K562 (cell line): Measurements from ENCODE around the gene ATXN1. TPM values are rescaled to one million over a fixed set of nuclear protein-coding genes. Genes with fewer than 3 reads are reported as not detected.
A peak's percentile ranks its signal among the peaks of the same experiment; 100 is the strongest.

ENCODE experiments used
- EP300 ChIP-seq: IDR thresholded peaks from 2 replicates; pipeline ENCODE4 v1.6.1; 2012; ENCODE audit warnings: low read length, improper control_type of control experiment
- FOXK2 ChIP-seq, 2 experiments: fragments of 450-650 bp; IDR thresholded peaks in 1 of 2; conservative IDR thresholded peaks in 1 of 2; 2 replicates each; pipeline ENCODE4 v1.6.1; 2016; ENCODE audit warnings: low read depth in 2 of 2, mild to moderate bottlenecking in 1 of 2
- GABPB2 ChIP-seq: fragments of 250-450 bp; sonication (Bioruptor Pico); conservative IDR thresholded peaks from 2 replicates; pipeline ENCODE4 v1.5.1; 2021; ENCODE audit warnings: mild to moderate bottlenecking
- L3MBTL2 ChIP-seq: fragments of 450-650 bp; IDR thresholded peaks from 2 replicates; pipeline ENCODE4 v1.6.1; 2016; ENCODE audit warnings: mild to moderate bottlenecking, moderate library complexity
- NCOA4 ChIP-seq: fragments of 450-650 bp; IDR thresholded peaks from 2 replicates; pipeline ENCODE4 v1.6.1; 2018; ENCODE audit warnings: mild to moderate bottlenecking; ENCODE audit not compliant: partially characterized antibody
- SAFB2 ChIP-seq: fragments of 200-400 bp; formaldehyde crosslinking; IDR thresholded peaks from 2 replicates; pipeline ENCODE4 v1.6.1; 2018; ENCODE audit warnings: borderline replicate concordance, low read length, low read depth, moderate library complexity; ENCODE audit not compliant: severe bottlenecking
- SOX6 ChIP-seq: fragments of 450-650 bp; IDR thresholded peaks from 2 replicates; pipeline ENCODE4 v1.6.1; 2014; ENCODE audit warnings: mild to moderate bottlenecking
- ZNF12 ChIP-seq: sonication (generic); formaldehyde crosslinking; IDR thresholded peaks from 2 replicates; pipeline ENCODE4 v1.4.0; 2020; ENCODE audit warnings: mild to moderate bottlenecking, missing genetic modification reagents
- ZNF584 ChIP-seq: fragments of 200-800 bp; sonication (Bioruptor generic); IDR thresholded peaks from 2 replicates; pipeline ENCODE4 v1.6.1; 2016; ENCODE audit warnings: low read depth, mild to moderate bottlenecking, missing genetic modification characterization, missing compliant biosample characterization
- ZNF695 ChIP-seq: fragments of 450-650 bp; formaldehyde crosslinking; IDR thresholded peaks from 2 replicates; pipeline ENCODE4 v1.4.0; 2020; ENCODE audit warnings: mild to moderate bottlenecking, moderate library complexity
- ZNF717 ChIP-seq: fragments of 250-450 bp; sonication (Bioruptor Pico); IDR thresholded peaks from 2 replicates; pipeline ENCODE4 v1.5.0; 2021
- polyA plus RNA-seq, 8 experiments: library from polyadenylated mRNA; depleted of rRNA in 4 of 8; stranded (reverse) in 5 of 8; unstranded in 3 of 8; fragments of >200 nt; fragmentation: Nextera tagmentation in 2 of 8; fragmentation: Illumina TruSeq in 1 of 8; extraction: Ambion mirVana in 2 of 8; extraction: Trizol in 1 of 8; gene quantifications; 2 replicates each; pipeline versions ENCODE4 v1.2.1 to v1.2.3, GENCODE V29; 2011 to 2014; ENCODE audit warnings: inconsistent platforms in 1 of 8, missing spikeins in 1 of 8
- total RNA-seq, 7 experiments: library from RNA; depleted of rRNA in 6 of 7; stranded (reverse); fragments of >200 nt in 6 of 7; fragmentation: Illumina TruSeq in 2 of 7; extraction: Trizol in 2 of 7; gene quantifications; 2 replicates each; pipeline versions ENCODE4 v1.2.1 to v1.2.3, GENCODE V29; 2011 to 2021; ENCODE audit warnings: low replicate concordance in 1 of 7
- TF ChIP-seq, protein P1 (sequence below): fragments of 450-650 bp; IDR thresholded peaks from 2 replicates; pipeline ENCODE4 v1.6.1; 2018; ENCODE audit not compliant: partially characterized antibody
- TF ChIP-seq, protein P2 (sequence below), 3 experiments: IDR thresholded peaks in 2 of 3; conservative IDR thresholded peaks in 1 of 3; 2 replicates each; pipeline ENCODE4 v1.5.1; 2011 to 2012; ENCODE audit warnings: low read length in 3 of 3, mild to moderate bottlenecking in 3 of 3, control low read depth in 2 of 3, improper control_type of control experiment in 1 of 3, inconsistent platforms in 1 of 3, low read depth in 1 of 3, mixed read lengths in 1 of 3, moderate library complexity in 1 of 3; ENCODE audit not compliant: insufficient read depth in 2 of 3
- TF ChIP-seq, protein P3 (sequence below), 2 experiments: fragments of 450-650 bp; IDR thresholded peaks; 2 replicates each; pipeline ENCODE4 v1.6.1; 2018; ENCODE audit warnings: mild to moderate bottlenecking in 2 of 2, low read depth in 1 of 2; ENCODE audit not compliant: partially characterized antibody in 2 of 2
- TF ChIP-seq, protein P4 (sequence below): sonication (generic); IDR thresholded peaks from 2 replicates; pipeline ENCODE4 v1.6.1; 2016
- TF ChIP-seq, protein P5 (sequence below), 2 experiments: fragments of 250-450 bp in 1 of 2; fragments of 450-650 bp in 1 of 2; sonication (Bioruptor Pico) in 1 of 2; IDR thresholded peaks; 2 replicates each; pipeline versions ENCODE4 v1.6.1 to v1.8.0; 2016 to 2021; ENCODE audit warnings: mild to moderate bottlenecking in 2 of 2, moderate library complexity in 2 of 2, missing compliant biosample characterization in 1 of 2, missing genetic modification characterization in 1 of 2

The ATXN1 gene
- total and polyA plus RNA-seq, 9 of the 15 experiments (the other 6 are each of a cell fraction or from before 2014, with no cell fraction given) = under 0.01 to 1.2 (median 0.58) TPM

DNA sequence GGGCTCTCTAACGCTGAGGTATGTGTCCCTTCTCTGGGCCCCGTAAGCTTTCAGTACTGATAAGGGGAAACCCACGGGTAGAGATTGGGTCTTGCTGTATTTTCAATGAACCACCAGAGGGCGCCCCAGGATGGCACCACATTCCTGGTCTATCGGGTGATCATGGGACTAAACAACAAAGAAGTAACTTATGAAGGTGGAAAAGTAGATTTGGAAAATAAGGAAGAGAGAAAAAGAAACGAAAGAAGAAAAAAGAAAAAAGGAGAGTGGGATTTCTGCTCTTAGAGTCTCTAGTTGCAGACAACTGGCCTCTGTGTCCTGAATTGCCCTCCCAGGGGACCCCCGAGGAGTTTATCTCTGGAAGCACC, 429.1 kb downstream of the ATXN1 start (continued):
- TF ChIP-seq, protein P1, sequence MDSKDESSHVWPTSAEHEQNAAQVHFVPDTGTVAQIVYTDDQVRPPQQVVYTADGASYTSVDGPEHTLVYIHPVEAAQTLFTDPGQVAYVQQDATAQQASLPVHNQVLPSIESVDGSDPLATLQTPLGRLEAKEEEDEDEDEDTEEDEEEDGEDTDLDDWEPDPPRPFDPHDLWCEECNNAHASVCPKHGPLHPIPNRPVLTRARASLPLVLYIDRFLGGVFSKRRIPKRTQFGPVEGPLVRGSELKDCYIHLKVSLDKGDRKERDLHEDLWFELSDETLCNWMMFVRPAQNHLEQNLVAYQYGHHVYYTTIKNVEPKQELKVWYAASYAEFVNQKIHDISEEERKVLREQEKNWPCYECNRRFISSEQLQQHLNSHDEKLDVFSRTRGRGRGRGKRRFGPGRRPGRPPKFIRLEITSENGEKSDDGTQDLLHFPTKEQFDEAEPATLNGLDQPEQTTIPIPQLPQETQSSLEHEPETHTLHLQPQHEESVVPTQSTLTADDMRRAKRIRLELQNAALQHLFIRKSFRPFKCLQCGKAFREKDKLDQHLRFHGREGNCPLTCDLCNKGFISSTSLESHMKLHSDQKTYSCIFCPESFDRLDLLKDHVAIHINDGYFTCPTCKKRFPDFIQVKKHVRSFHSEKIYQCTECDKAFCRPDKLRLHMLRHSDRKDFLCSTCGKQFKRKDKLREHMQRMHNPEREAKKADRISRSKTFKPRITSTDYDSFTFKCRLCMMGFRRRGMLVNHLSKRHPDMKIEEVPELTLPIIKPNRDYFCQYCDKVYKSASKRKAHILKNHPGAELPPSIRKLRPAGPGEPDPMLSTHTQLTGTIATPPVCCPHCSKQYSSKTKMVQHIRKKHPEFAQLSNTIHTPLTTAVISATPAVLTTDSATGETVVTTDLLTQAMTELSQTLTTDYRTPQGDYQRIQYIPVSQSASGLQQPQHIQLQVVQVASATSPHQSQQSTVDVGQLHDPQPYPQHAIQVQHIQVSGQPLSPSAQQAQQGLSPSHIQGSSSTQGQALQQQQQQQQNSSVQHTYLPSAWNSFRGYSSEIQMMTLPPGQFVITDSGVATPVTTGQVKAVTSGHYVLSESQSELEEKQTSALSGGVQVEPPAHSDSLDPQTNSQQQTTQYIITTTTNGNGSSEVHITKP = no peak
- TF ChIP-seq, protein P2, sequence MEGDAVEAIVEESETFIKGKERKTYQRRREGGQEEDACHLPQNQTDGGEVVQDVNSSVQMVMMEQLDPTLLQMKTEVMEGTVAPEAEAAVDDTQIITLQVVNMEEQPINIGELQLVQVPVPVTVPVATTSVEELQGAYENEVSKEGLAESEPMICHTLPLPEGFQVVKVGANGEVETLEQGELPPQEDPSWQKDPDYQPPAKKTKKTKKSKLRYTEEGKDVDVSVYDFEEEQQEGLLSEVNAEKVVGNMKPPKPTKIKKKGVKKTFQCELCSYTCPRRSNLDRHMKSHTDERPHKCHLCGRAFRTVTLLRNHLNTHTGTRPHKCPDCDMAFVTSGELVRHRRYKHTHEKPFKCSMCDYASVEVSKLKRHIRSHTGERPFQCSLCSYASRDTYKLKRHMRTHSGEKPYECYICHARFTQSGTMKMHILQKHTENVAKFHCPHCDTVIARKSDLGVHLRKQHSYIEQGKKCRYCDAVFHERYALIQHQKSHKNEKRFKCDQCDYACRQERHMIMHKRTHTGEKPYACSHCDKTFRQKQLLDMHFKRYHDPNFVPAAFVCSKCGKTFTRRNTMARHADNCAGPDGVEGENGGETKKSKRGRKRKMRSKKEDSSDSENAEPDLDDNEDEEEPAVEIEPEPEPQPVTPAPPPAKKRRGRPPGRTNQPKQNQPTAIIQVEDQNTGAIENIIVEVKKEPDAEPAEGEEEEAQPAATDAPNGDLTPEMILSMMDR (IDR thresholded peaks at IDR 0.05 in 2 of 3, conservative IDR thresholded peaks at IDR 0.05 in 1 of 3; ENCODE audit: insufficient read depth in 2 of 3, low read depth in 1 of 3, low read length in 3 of 3) = peak; percentile 94 to 99 (median 97)
- TF ChIP-seq, protein P3, sequence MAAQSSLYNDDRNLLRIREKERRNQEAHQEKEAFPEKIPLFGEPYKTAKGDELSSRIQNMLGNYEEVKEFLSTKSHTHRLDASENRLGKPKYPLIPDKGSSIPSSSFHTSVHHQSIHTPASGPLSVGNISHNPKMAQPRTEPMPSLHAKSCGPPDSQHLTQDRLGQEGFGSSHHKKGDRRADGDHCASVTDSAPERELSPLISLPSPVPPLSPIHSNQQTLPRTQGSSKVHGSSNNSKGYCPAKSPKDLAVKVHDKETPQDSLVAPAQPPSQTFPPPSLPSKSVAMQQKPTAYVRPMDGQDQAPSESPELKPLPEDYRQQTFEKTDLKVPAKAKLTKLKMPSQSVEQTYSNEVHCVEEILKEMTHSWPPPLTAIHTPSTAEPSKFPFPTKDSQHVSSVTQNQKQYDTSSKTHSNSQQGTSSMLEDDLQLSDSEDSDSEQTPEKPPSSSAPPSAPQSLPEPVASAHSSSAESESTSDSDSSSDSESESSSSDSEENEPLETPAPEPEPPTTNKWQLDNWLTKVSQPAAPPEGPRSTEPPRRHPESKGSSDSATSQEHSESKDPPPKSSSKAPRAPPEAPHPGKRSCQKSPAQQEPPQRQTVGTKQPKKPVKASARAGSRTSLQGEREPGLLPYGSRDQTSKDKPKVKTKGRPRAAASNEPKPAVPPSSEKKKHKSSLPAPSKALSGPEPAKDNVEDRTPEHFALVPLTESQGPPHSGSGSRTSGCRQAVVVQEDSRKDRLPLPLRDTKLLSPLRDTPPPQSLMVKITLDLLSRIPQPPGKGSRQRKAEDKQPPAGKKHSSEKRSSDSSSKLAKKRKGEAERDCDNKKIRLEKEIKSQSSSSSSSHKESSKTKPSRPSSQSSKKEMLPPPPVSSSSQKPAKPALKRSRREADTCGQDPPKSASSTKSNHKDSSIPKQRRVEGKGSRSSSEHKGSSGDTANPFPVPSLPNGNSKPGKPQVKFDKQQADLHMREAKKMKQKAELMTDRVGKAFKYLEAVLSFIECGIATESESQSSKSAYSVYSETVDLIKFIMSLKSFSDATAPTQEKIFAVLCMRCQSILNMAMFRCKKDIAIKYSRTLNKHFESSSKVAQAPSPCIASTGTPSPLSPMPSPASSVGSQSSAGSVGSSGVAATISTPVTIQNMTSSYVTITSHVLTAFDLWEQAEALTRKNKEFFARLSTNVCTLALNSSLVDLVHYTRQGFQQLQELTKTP (IDR thresholded peaks at IDR 0.05; ENCODE audit: low read depth in 1 of 2, partially characterized antibody in 2 of 2) = no peak
- TF ChIP-seq ZNF12 (no peak), GABPB2 (CRISPR knock-in tag) (no peak), SOX6 (peak; percentile 30; the same call in 1 of the 2 replicates), SAFB2 (no peak), NCOA4 (no peak), ZNF584 (CRISPR knock-in tag) (no peak), EP300 (peak; percentile 35; the same call in 1 of the 2 replicates), FOXK2 (conservative IDR thresholded peaks at IDR 0.05 in 1 of 2, IDR thresholded peaks at IDR 0.05 in 1 of 2; ENCODE audit: low read depth in 2 of 2) (peak; percentile 53 to 66; a peak in 1 of 4 replicates), ZNF717 (no peak), ZNF695 (CRISPR knock-in tag) (no peak), L3MBTL2 (no peak)
- TF ChIP-seq, protein P4, sequence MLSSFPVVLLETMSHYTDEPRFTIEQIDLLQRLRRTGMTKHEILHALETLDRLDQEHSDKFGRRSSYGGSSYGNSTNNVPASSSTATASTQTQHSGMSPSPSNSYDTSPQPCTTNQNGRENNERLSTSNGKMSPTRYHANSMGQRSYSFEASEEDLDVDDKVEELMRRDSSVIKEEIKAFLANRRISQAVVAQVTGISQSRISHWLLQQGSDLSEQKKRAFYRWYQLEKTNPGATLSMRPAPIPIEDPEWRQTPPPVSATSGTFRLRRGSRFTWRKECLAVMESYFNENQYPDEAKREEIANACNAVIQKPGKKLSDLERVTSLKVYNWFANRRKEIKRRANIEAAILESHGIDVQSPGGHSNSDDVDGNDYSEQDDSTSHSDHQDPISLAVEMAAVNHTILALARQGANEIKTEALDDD = peak; percentile 11; the same call in 1 of the 2 replicates
- TF ChIP-seq, protein P5, sequence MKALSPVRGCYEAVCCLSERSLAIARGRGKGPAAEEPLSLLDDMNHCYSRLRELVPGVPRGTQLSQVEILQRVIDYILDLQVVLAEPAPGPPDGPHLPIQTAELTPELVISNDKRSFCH (CRISPR knock-in tag; IDR thresholded peaks at IDR 0.05) = no peak
- TF ChIP-seq, protein P5 (tag; IDR thresholded peaks at IDR 0.05) = no peak
